GM23248 (cell line): ENCODE measurements around the gene GDAP2.

ENCODE experiments used
- EZH2 ChIP-seq: fragments of 200-600 bp; sonication (generic); IDR thresholded peaks from 2 replicates; pipeline ENCODE4 v1.6.1; 2018; ENCODE audit warnings: antibody characterized with exemption, mild to moderate bottlenecking; ENCODE audit not compliant: insufficient read depth, poor library complexity, severe bottlenecking
- EZH2phosphoT487 ChIP-seq: fragments of 200-600 bp; sonication (generic); IDR thresholded peaks from 2 replicates; pipeline ENCODE4 v1.6.1; 2018; ENCODE audit warnings: antibody characterized with exemption, moderate library complexity, mild to moderate bottlenecking, low read depth; ENCODE audit not compliant: insufficient read depth

DNA sequence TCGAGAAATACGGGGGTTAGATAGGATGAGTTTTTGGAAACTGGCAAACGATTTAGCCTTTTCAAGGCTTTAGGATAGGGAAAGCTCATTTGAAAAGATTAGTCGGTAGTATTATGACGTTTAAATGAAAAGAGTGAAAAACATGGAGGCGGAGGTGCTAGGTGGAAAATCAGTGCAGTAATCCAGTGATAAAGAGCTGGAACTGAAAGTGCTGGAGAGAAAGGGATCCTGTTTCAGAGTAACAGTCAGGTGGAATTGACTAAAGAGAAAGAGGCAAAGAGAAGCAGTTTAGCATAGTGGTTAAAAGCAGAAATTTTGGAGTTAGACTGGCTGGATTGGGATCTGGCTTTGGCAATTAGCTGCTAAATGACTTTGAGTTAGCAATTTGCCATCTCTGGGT, 1.1 kb upstream of the GDAP2 start:
- TF ChIP-seq EZH2, result no peak
- no peak for TF ChIP-seq EZH2phosphoT487
